BJ (cell line): ENCODE measurements around the gene CA5B. TPM values are rescaled to one million over a fixed set of nuclear protein-coding genes. Genes with fewer than 3 reads are reported as not detected.

Source experiments
- CTCF ChIA-PET: fragments of 350-600 bp; formaldehyde crosslinking; extraction: SDS; loops from one replicate; lab custom pipeline; 2021; ENCODE audit warnings: antibody characterized with exemption, inconsistent platforms; lab: Yijun Ruan, JAX
- POLR2A ChIA-PET: fragments of 300-600 bp; sonication (Branson Sonifier 250); formaldehyde crosslinking; extraction: SDS; loops from one replicate; lab custom pipeline; 2021; ENCODE audit warnings: antibody characterized with exemption; lab: Charles Lee
- DNase-seq: peaks from one replicate; pipeline ENCODE4 v3.0.0-alpha.2; 2011; ENCODE audit warnings: low read depth
- H3K27me3 ChIP-seq: 2 replicates; pipeline ENCODE4 v1.6.0; 2011; ENCODE audit warnings: low read length; ENCODE audit not compliant: control insufficient read depth, insufficient read depth
- H3K36me3 ChIP-seq: 2 replicates; pipeline ENCODE4 v1.5.1; 2011; ENCODE audit warnings: low read length; ENCODE audit not compliant: control insufficient read depth, insufficient read depth
- H3K4me3 ChIP-seq: 2 replicates; pipeline ENCODE4 v1.5.1; 2011; ENCODE audit warnings: low read depth, mild to moderate bottlenecking, control low read depth, low read length
- polyA plus RNA-seq: library from polyadenylated mRNA; depleted of rRNA; stranded (reverse); fragments of >200 nt; gene quantifications from 2 replicates; pipeline ENCODE4 v1.2.3, GENCODE V29; 2011
- TF ChIP-seq, protein P1 (sequence below): IDR thresholded peaks from 2 replicates; pipeline ENCODE4 v1.5.1; 2011; ENCODE audit warnings: low read depth, mild to moderate bottlenecking, control low read depth, inconsistent platforms, low read length, moderate library complexity; ENCODE audit not compliant: insufficient read depth

The CA5B gene
- polyA plus RNA-seq, 1 experiment = 8.6 TPM

DNA sequence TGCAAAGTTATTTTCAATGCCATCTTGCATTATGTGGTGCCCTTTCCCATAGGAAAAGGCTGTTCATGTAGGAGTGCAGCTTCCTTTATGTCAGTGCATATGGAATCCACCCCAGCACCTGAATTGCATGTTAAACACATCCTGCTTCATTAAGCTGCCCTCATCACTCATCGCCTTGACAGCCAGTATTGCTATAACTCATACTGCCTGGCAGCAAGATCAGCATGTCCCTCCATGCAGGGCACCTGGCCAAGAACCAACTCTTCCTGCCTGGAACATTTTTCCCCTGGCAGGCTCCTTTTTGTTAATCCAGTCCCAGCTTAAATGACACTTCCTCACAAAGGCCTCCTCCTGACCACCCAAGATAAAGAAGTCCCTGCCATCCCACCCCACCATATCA is 23.5 kb upstream of the CA5B start:
- no peak overlapping the region for H3K4me3 ChIP-seq
- ChIA-PET CTCF (no interaction called here), POLR2A (no interaction called here)
- TF ChIP-seq, protein P1, sequence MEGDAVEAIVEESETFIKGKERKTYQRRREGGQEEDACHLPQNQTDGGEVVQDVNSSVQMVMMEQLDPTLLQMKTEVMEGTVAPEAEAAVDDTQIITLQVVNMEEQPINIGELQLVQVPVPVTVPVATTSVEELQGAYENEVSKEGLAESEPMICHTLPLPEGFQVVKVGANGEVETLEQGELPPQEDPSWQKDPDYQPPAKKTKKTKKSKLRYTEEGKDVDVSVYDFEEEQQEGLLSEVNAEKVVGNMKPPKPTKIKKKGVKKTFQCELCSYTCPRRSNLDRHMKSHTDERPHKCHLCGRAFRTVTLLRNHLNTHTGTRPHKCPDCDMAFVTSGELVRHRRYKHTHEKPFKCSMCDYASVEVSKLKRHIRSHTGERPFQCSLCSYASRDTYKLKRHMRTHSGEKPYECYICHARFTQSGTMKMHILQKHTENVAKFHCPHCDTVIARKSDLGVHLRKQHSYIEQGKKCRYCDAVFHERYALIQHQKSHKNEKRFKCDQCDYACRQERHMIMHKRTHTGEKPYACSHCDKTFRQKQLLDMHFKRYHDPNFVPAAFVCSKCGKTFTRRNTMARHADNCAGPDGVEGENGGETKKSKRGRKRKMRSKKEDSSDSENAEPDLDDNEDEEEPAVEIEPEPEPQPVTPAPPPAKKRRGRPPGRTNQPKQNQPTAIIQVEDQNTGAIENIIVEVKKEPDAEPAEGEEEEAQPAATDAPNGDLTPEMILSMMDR = no peak
- H3K27me3 ChIP-seq = no peaks in the 10 kb centered on the region
- DNase-seq = no peak
- no peaks in the 10 kb centered on the region for H3K36me3 ChIP-seq

DNA sequence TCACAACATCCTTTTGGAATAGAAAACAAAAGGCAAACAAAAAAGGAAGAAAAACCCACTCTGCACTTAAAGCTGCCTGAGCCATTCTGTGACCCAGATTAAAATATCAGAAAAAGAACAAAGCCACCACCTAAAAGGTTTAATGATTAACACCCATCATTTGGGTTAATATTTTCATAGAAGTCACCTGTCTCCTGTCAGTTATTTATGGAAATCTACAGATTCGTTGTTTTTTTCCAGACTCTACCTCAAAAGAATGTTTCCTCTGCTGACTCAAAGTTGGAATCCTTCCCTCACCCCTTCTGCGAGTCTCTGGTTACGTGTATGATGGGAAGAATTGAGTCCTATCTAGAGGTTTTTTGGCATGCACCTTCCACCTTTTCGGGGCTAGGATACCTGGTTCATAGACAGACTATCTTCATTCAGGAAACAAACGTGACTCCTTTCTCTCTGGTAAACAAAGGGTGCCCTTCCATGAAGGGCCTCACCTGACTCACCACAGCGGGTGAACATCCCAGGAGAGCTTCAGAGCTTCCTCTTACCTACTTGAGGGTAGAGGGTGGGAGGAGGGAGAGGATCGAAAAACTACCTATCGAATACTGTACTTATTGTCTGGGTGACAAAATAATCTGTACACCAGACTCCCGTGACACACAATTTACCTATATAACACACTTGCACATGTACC is 19.6 kb upstream of the CA5B start:
- no peak overlapping the region for H3K4me3 ChIP-seq
- TF ChIP-seq, protein P1 = no peak

DNA sequence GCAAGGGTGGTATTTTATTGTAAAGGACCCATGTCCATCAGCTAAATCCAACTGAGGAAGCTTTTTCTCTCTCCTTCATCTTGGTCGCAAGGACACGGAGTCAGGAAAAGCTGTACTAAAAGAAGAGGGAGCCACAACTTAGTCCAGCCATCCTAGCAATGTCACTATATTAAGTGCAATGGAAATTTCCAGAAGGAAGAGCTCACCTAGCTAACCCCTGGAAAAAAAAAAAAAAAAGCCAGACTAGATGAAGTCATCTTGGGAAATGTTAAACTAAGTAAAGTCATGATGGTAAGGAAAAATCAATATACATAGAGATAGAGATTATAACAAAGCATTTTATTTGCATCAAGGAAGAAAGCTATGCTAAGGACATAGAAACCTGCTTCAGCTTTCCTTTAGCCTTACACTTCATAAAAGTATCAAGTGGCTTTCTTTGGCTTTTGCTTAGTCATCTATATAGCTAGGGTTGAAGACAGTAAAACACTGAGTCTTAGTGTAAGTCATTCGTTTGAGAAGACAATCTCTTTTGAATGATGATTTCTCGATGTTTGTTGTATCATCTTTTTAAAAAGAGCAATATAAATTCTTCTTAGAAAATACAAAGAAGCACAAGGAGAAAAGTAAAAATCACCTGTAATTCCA is 18.6 kb upstream of the CA5B start:
- ChIA-PET CTCF (no interaction called here), POLR2A (no interaction called here)
- Histone ChIP-seq H3K27me3 (no peaks in the 10 kb centered on the region), H3K4me3 (no peak overlapping the region), H3K36me3 (no peaks in the 10 kb centered on the region)
- DNase-seq = no peak
- TF ChIP-seq, protein P1 = no peak

More for the DNA sequence above, 19.6 kb upstream of the CA5B start:
- Histone ChIP-seq H3K27me3 (no peaks in the 10 kb centered on the region), H3K36me3 (no peaks in the 10 kb centered on the region)
- CTCF ChIA-PET = no interaction called here
- POLR2A ChIA-PET = no interaction called here
- no peak for DNase-seq

DNA sequence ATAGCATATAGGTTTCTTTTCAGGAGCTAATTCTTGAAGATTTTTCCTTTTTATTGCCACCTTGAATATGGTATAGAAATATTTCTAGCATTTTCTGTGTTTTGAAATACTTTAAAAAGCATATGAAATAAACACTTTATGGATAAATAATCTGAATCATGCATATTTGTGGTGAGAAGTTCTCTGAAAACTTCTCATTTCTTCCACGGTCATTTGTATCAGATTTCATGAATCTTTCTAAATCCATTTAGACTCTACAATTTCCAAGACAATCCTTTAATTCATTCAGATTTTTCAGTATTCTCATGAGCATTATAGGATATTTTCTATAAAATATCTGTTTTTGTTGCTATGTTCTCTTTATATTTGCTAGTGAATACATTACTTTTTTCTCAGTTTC is 16.2 kb upstream of the CA5B start:
- Histone ChIP-seq H3K4me3 (no peak overlapping the region), H3K27me3 (no peaks in the 10 kb centered on the region), H3K36me3 (no peaks in the 10 kb centered on the region)
- ChIA-PET POLR2A (interaction anchor here (0.6 kb wide), 1 partner anchor 23 kb away, joined by 3 read pairs; no protein-coding TSS in a partner anchor), CTCF (interaction anchor here (1.2 kb wide), 1 partner anchor 10 kb away, joined by 3 read pairs; no protein-coding TSS in a partner anchor)
- DNase-seq = no peak
- TF ChIP-seq, protein P1 = no peak

DNA sequence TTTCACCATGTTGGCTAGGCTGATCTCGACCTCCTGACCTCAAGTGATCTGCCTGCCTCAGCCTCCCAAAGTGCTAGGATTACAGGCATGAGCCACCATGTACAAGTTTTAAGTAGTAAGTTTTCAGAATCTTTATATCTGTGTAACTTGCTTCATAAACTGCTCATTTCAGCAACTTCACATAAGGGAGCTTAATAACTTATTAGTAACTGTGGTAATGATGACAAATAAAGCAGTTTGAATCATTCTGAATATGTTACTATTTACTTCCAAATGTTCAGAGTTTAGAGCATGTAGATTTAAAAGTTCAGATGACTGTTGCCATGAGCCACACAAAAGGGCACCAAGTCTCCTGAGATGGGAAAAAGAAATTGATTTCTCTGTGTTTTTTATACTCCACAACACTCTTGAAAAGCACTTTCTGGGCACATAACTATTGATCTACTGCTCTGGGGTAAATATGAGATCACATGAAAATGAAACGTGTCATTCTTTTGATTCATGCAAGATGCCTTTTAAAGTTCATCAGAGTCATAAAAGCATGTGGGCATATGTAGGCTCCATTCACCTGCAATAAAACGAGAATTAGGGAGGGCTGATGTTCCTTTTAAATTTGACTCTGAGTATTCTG is 14.1 kb upstream of the CA5B start:
- CTCF ChIA-PET = no interaction called here
- Histone ChIP-seq H3K36me3 (no peaks in the 10 kb centered on the region), H3K27me3 (no peaks in the 10 kb centered on the region), H3K4me3 (no peak overlapping the region)
- DNase-seq = no peak
- POLR2A ChIA-PET = no interaction called here
- TF ChIP-seq, protein P1 = no peak
